Glutamatergic neuron (in vitro differentiated cells): ENCODE measurements around the gene SLC25A34. TPM values are rescaled to one million over a fixed set of nuclear protein-coding genes. Genes with fewer than 3 reads are reported as not detected.
A peak's percentile ranks its signal among the peaks of the same experiment; 100 is the strongest.

ENCODE experiments used
- DNase-seq: peaks from one replicate; pipeline ENCODE4 v3.0.0; 2022
- H3K27ac Mint-ChIP-seq: one replicate; pipeline ENCODE4 v1.8.0; 2020; ENCODE audit warnings: mild to moderate bottlenecking, mixed read lengths, inconsistent platforms; ENCODE audit not compliant: unreplicated experiment
- H3K27me3 Mint-ChIP-seq: one replicate; pipeline ENCODE4 v1.8.0; 2020; ENCODE audit warnings: mild to moderate bottlenecking, moderate library complexity, mixed read lengths, inconsistent platforms; ENCODE audit not compliant: unreplicated experiment
- H3K36me3 Mint-ChIP-seq: one replicate; pipeline ENCODE4 v1.8.0; 2020; ENCODE audit warnings: mild to moderate bottlenecking, mixed read lengths, inconsistent platforms; ENCODE audit not compliant: unreplicated experiment
- H3K4me1 Mint-ChIP-seq: one replicate; pipeline ENCODE4 v1.8.0; 2020; ENCODE audit warnings: mild to moderate bottlenecking, low read depth, mixed read lengths, inconsistent platforms; ENCODE audit not compliant: unreplicated experiment
- H3K4me3 Mint-ChIP-seq: one replicate; pipeline ENCODE4 v1.8.0; 2020; ENCODE audit warnings: mild to moderate bottlenecking, mixed read lengths, inconsistent platforms; ENCODE audit not compliant: unreplicated experiment
- H3K9me3 Mint-ChIP-seq: one replicate; pipeline ENCODE4 v1.8.0; 2020; ENCODE audit warnings: mild to moderate bottlenecking, moderate library complexity, mixed read lengths, inconsistent platforms; ENCODE audit not compliant: unreplicated experiment
- CTCF ChIP-seq: fragments of 200-600 bp; sonication (generic); IDR thresholded peaks from one replicate; pipeline ENCODE4 v1.5.0; 2021; ENCODE audit not compliant: partially characterized antibody, unreplicated experiment
- total RNA-seq: library from RNA; stranded (reverse); fragmentation: NEBNext Ultra II Directional; extraction: Animal tissue kit (Norgen Biotek cat#: 25700); gene quantifications from one replicate; pipeline ENCODE4 v1.2.1, GENCODE V29; 2021; ENCODE audit not compliant: unreplicated experiment

SLC25A34 gene
- total RNA-seq, 1 donor from 2014 or later: 4.1 TPM

GRCh38 chr1:15700508-15700907 lies 35.5 kb upstream of the SLC25A34 start:
- Mint-ChIP-seq H3K4me1 (peaks cover 26% of the 10 kb centered on the region), H3K27ac (no peak overlapping the region), H3K4me3 (no peak overlapping the region), H3K27me3 (peaks cover 4% of the 10 kb centered on the region), H3K36me3 (no peaks in the 10 kb centered on the region), H3K9me3 (peaks cover 12% of the 10 kb centered on the region)
- no peak for DNase-seq
- no peak for TF ChIP-seq CTCF

- H3K4me1 Mint-ChIP-seq: peaks cover 27% of the 10 kb centered on the region
- peak overlapping the region; percentile 47 for H3K4me3 Mint-ChIP-seq
- H3K36me3 Mint-ChIP-seq: no peaks in the 10 kb centered on the region
- H3K27ac Mint-ChIP-seq: peak overlapping the region; percentile 82
- peaks cover 4% of the 10 kb centered on the region for H3K27me3 Mint-ChIP-seq
- TF ChIP-seq CTCF: no peak
- H3K9me3 Mint-ChIP-seq: peaks cover 12% of the 10 kb centered on the region
- DNase-seq: no peak
Measured at GRCh38 chr1:15701784-15702183, 34.3 kb upstream of the SLC25A34 start.

GRCh38 chr1:15702722-15703550 lies 33.1 kb upstream of the SLC25A34 start:
- no peak for DNase-seq
- no peak for TF ChIP-seq CTCF
- Mint-ChIP-seq H3K36me3 (no peaks in the 10 kb centered on the region), H3K27me3 (peaks cover 4% of the 10 kb centered on the region), H3K4me3 (peak overlapping the region; percentile 78), H3K27ac (peak overlapping the region; percentile 74), H3K4me1 (peaks cover 27% of the 10 kb centered on the region), H3K9me3 (peaks cover 12% of the 10 kb centered on the region)

- no peak for TF ChIP-seq CTCF
- Mint-ChIP-seq H3K4me3 (peak overlapping the region; percentile 78), H3K27ac (peak overlapping the region; percentile 74), H3K9me3 (peaks cover 12% of the 10 kb centered on the region), H3K4me1 (peaks cover 27% of the 10 kb centered on the region), H3K27me3 (peaks cover 4% of the 10 kb centered on the region), H3K36me3 (no peaks in the 10 kb centered on the region)
- DNase-seq: no peak
Measured at GRCh38 chr1:15703562-15703961, 32.5 kb upstream of the SLC25A34 start.

GRCh38 chr1:15704526-15705183 lies 31.4 kb upstream of the SLC25A34 start:
- no peaks in the 10 kb centered on the region for H3K36me3 Mint-ChIP-seq
- no peak overlapping the region for H3K4me3 Mint-ChIP-seq
- no peak for DNase-seq
- peak overlapping the region; percentile 73 for H3K27ac Mint-ChIP-seq
- peaks cover 9% of the 10 kb centered on the region for H3K9me3 Mint-ChIP-seq
- H3K27me3 Mint-ChIP-seq: peaks cover 3% of the 10 kb centered on the region
- no peak for TF ChIP-seq CTCF
- peaks cover 27% of the 10 kb centered on the region for H3K4me1 Mint-ChIP-seq
